Mucosa of rectum (tissue), 2 donors: ENCODE measurements around the gene GAS2.

ENCODE experiments used
- H3K27ac ChIP-seq, 2 donors: one replicate each; pipeline ENCODE4 v1.7.0; 2013; ENCODE audit warnings: inconsistent platforms in 2 of 2, low read depth in 2 of 2, low read length in 2 of 2
- H3K27me3 ChIP-seq, 2 donors: one replicate each; pipeline ENCODE4 v1.7.0; 2013; ENCODE audit warnings: low read length in 2 of 2; ENCODE audit not compliant: control insufficient read depth in 2 of 2, insufficient read depth in 2 of 2
- H3K36me3 ChIP-seq, 2 donors: one replicate each; pipeline ENCODE4 v1.7.0; 2013; ENCODE audit warnings: low read length in 2 of 2; ENCODE audit not compliant: control insufficient read depth in 2 of 2, insufficient read depth in 2 of 2
- H3K4me1 ChIP-seq, 2 donors: one replicate each; pipeline ENCODE4 v1.7.0; 2013; ENCODE audit warnings: low read length in 2 of 2, mild to moderate bottlenecking in 1 of 2; ENCODE audit not compliant: control insufficient read depth in 2 of 2, insufficient read depth in 2 of 2
- H3K4me3 ChIP-seq, 2 donors: one replicate each; pipeline ENCODE4 v1.7.0; 2013; ENCODE audit warnings: low read length in 2 of 2
- H3K9ac ChIP-seq, 2 donors: one replicate each; pipeline ENCODE4 v1.7.0; 2013; ENCODE audit warnings: low read length in 2 of 2, low read depth in 1 of 2, mild to moderate bottlenecking in 1 of 2
- H3K9me3 ChIP-seq, 2 donors: one replicate each; pipeline ENCODE4 v1.7.0; 2013; ENCODE audit warnings: low read length in 2 of 2; ENCODE audit not compliant: control insufficient read depth in 2 of 2
- donor health status: healthy.
- donor health status: Normal muscosa, but diverticular disease.

Gene GAS2

DNA sequence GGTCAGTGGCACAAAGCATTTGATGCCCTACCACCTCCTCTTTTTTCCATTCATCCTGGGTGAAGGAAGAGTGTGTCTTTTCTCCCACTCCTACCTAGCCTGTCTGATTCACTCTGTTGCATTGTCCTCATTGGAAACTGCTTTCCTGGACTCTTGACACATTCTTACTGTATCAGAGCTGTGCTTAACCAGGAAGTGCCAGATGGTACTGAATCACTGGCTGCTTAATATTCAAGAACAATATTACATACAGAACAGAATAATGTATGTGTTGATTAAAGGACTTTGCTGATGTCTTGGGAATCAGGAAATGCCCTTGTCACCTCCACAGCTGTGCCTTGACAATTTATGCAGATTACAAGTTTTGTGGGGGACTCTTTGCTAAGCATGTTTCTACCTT is 118.8 kb downstream of the GAS2 start:
- no peak overlapping the region for H3K4me3 ChIP-seq
- no peaks in the 10 kb centered on the region for H3K4me1 ChIP-seq
- H3K9ac ChIP-seq: no peak overlapping the region

DNA sequence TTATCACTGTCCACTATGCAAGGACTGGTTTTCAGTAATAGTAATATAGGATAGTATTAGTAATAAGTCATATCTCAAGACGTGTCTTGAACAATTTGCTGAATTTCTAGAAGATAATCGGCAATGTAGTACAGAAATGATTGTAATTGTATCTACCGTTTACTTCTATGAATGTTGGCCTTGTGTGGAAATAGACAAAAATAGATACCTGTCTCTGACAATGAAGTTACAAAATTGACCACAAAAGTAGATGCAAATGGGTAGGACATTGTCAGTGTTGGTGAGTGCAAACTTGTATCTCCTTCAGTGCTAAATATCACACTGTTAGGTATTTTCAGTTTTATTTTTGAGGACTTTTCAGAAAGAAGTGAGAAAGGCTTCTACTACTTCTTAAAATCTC is 120.1 kb downstream of the GAS2 start:
- no peak overlapping the region for H3K9ac ChIP-seq
- no peaks in the 10 kb centered on the region for H3K27me3 ChIP-seq
- H3K27ac ChIP-seq: no peak overlapping the region
- no peaks in the 10 kb centered on the region for H3K4me1 ChIP-seq
- H3K9me3 ChIP-seq: no peaks in the 10 kb centered on the region
- no peaks in the 10 kb centered on the region for H3K36me3 ChIP-seq
- no peak overlapping the region for H3K4me3 ChIP-seq

More for the DNA sequence above, 118.8 kb downstream of the GAS2 start:
- H3K27ac ChIP-seq: no peak overlapping the region
- H3K36me3 ChIP-seq: no peaks in the 10 kb centered on the region
- no peaks in the 10 kb centered on the region for H3K9me3 ChIP-seq
- no peaks in the 10 kb centered on the region for H3K27me3 ChIP-seq

DNA sequence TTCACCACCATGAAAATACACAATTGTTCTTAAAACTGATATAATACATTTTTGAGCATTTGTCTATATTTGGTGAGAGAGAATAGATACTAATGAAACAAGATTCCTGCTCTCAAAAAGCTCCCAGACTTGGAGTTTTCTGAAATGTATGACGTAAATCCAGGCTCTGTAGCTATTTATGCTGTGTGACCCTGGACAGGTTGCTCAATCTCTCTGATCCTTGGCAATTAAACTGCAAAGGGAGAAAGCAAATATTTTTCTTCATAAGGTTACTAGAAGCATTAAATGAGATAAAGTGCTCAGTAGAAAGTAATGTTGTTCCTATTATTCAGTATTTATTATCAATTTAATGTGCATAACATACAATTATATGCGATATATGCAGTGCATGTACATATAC is 120.6 kb downstream of the GAS2 start:
- Histone ChIP-seq H3K36me3 (no peaks in the 10 kb centered on the region), H3K27me3 (no peaks in the 10 kb centered on the region), H3K4me3 (no peak overlapping the region), H3K27ac (no peak overlapping the region), H3K9me3 (no peaks in the 10 kb centered on the region), H3K4me1 (no peaks in the 10 kb centered on the region), H3K9ac (no peak overlapping the region)

DNA sequence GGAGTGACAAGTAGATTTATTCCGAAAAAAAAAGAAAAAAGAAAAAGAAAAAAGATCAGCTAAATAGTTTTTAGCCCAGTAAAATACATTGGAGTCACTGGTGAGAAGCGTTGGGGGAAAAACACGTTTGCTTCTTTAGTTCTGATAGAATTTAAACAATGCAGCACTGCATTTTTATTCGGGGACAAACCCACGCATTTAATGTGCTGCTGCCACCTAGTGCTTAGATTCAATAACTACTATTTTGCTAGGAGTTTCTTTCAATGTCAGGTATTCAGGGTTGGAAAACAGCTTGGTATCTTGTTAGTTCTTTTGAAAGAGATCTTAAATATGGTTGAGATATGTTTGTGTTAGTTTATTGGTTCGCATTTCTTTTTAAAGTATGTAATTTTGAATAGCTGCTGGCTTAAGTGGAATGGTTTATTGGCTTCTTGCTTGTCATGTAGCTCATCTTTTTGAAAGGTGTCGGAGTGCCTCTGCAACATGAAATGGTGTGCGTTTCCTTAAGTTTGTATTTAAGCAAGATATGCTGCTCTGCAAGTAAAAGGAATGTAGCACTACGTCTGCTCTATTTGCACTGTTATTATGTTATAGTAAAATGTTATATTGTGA is 121.2 kb downstream of the GAS2 start:
- H3K9ac ChIP-seq: no peak overlapping the region
- no peaks in the 10 kb centered on the region for H3K9me3 ChIP-seq
- H3K27me3 ChIP-seq: no peaks in the 10 kb centered on the region
- H3K4me3 ChIP-seq: no peak overlapping the region
- no peaks in the 10 kb centered on the region for H3K36me3 ChIP-seq
- H3K27ac ChIP-seq: no peak overlapping the region
- H3K4me1 ChIP-seq: no peaks in the 10 kb centered on the region

DNA sequence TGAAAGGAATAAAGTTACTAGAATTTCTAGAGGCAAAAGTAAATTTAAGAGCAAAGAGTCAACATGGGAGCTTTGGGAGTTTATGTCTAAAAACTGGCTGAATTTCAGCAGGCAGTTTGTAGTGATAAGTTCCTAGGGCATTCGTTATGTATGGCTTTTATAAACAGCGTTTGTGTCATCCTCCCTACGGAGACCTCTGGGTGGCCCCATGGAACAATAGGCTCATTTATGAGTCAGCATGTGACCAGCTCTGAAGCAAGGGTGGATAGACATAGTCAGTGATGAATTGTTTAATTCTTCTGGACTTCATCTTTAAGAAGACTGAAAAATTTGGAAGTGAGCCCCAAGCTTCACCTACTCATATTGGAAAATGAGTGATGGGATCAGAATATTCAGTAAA is 126.1 kb downstream of the GAS2 start:
- H3K27ac ChIP-seq: no peak overlapping the region

DNA sequence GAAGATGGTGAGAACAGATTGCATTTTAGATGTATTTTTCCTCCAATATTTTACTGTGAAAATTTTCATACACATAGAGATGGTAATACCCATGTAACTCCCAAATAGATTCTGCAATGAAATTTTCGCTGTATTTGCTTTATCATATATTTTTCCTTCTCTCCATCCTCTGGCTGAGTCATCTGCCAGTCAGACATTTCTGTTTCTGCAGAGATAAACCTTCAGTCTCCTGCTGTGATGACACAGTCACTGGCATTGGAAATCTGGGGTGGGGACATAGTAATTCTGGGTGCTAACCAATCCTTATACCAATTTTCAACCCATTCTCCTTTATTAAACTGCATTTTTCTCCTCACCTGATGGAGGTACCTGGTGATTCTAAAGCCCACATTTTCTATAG is 129.5 kb downstream of the GAS2 start:
- Histone ChIP-seq H3K9me3 (no peaks in the 10 kb centered on the region), H3K9ac (no peak overlapping the region), H3K27me3 (no peaks in the 10 kb centered on the region), H3K36me3 (no peaks in the 10 kb centered on the region), H3K4me1 (no peaks in the 10 kb centered on the region), H3K4me3 (no peak overlapping the region), H3K27ac (no peak overlapping the region)

More for the DNA sequence above, 126.1 kb downstream of the GAS2 start:
- H3K36me3 ChIP-seq: no peaks in the 10 kb centered on the region
- H3K4me3 ChIP-seq: no peak overlapping the region
- no peaks in the 10 kb centered on the region for H3K27me3 ChIP-seq
- no peaks in the 10 kb centered on the region for H3K9me3 ChIP-seq
- H3K9ac ChIP-seq: no peak overlapping the region
- H3K4me1 ChIP-seq: no peaks in the 10 kb centered on the region

DNA sequence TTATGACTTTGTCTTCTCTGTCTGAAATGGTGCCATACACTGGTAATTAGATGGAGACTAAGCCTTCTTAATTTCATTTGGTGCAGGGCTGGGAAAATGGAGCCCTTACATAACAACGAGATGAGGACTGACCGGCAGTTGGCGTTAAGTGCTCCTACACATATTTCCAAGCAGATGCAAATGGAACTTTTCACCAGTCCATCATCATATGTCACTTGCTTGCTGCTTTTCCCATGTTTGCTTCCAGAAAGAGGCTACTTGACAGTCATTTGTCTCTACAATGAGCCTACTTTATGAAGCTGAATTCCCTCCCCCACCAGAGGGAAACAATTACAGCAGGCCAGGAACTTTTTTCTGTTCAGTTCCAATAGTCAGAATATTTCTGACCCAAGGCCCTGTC is 130.6 kb downstream of the GAS2 start:
- H3K27ac ChIP-seq: no peak overlapping the region
- no peaks in the 10 kb centered on the region for H3K4me1 ChIP-seq
- H3K4me3 ChIP-seq: no peak overlapping the region
- H3K9ac ChIP-seq: no peak overlapping the region
- H3K27me3 ChIP-seq: no peaks in the 10 kb centered on the region
- H3K9me3 ChIP-seq: no peaks in the 10 kb centered on the region
- no peaks in the 10 kb centered on the region for H3K36me3 ChIP-seq

DNA sequence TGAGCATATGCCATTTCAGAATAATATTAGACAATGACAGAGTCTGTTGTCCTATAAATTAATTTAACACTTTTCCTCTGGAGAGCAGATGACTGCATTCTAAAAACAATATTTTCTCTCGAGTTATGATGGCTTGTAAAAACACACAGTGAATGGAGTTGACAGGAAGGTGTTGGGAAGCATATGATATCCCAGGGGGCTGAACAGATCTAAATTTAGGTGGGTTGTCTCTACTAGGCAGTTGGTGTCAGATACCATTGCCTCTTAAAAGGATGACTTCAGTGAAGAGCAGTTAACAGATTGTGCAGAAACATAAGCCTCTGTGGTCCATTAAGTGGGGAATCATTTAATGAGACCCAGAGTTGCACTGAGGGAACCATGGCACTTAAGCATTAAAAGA is 132.5 kb downstream of the GAS2 start:
- no peaks in the 10 kb centered on the region for H3K9me3 ChIP-seq
- no peak overlapping the region for H3K27ac ChIP-seq
- no peaks in the 10 kb centered on the region for H3K27me3 ChIP-seq
- H3K9ac ChIP-seq: no peak overlapping the region
- H3K4me1 ChIP-seq: no peaks in the 10 kb centered on the region
- H3K36me3 ChIP-seq: no peaks in the 10 kb centered on the region
- H3K4me3 ChIP-seq: no peak overlapping the region

DNA sequence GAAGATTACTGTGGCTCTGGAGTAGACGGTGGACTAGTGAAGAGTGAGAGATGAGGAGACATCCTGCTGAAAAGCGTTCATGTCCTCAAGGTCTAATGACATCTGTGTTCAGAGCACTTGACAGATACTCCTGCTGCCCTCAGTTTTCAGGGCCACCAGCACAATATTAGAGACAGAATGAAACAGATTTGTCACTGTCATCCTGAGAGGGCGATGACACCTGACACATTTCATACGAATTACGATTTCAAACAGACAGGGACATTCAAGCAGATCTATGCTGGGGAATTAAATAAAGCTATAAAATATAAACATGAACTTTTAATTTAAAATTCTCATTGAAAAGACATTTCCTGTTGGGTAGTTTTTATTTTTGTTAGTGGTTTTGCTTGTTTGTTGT is 134.1 kb downstream of the GAS2 start:
- Histone ChIP-seq H3K27ac (no peak overlapping the region), H3K9me3 (no peaks in the 10 kb centered on the region), H3K9ac (no peak overlapping the region)

DNA sequence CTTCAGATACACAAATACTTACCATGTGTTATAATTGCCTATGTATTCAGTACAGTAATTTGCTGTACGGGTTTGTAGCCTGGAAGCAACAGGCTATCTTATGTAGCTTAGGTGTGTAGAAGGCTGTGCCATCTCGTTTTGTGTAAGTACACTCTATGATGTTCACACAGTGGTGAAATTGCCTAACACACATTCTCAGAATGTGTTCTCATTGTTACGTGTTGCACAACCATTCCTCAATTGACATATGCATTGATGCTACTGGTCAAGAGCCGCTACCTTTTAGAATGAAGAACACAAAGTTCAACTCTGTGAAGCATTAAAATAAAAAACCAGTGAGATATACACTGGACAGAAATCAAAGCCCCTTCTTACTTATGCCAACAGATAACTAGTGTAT is 136.4 kb downstream of the GAS2 start:
- H3K4me3 ChIP-seq: no peak overlapping the region
- H3K27ac ChIP-seq: no peak overlapping the region
- H3K9ac ChIP-seq: no peak overlapping the region
- H3K27me3 ChIP-seq: no peaks in the 10 kb centered on the region
- no peaks in the 10 kb centered on the region for H3K4me1 ChIP-seq
- no peaks in the 10 kb centered on the region for H3K36me3 ChIP-seq
- H3K9me3 ChIP-seq: no peaks in the 10 kb centered on the region

More for the DNA sequence above, 134.1 kb downstream of the GAS2 start:
- Histone ChIP-seq H3K4me3 (no peak overlapping the region), H3K27me3 (no peaks in the 10 kb centered on the region), H3K36me3 (no peaks in the 10 kb centered on the region), H3K4me1 (no peaks in the 10 kb centered on the region)

DNA sequence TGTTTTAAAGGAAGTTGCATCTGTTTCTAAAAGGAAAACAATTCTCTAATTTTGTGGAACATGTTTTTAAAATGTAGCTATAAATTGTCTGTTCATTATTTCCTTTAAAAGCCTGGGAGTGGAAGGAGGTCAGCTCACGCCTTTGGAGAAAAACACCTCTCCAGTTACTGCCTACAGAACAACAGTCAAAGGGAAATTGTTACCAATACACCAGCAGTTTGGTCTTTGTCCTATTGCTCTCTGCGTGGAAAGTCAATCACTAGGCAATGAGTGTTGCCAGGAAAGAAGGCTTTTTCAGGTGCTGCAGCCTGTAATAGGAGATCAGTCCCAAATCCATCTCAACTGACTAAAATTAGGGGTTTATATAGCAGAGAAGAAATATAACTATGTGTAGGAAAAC is 141.0 kb downstream of the GAS2 start:
- no peaks in the 10 kb centered on the region for H3K4me1 ChIP-seq
- no peak overlapping the region for H3K4me3 ChIP-seq
- H3K27ac ChIP-seq: no peak overlapping the region
- H3K36me3 ChIP-seq: no peaks in the 10 kb centered on the region
- H3K9ac ChIP-seq: no peak overlapping the region
- H3K9me3 ChIP-seq: peaks cover 0 to 3% of the 10 kb centered on the region in 2 donors
- no peaks in the 10 kb centered on the region for H3K27me3 ChIP-seq
